ENCODE measurements around the gene CDH18. TPM values are rescaled to one million over a fixed set of nuclear protein-coding genes. Genes with fewer than 3 reads are reported as not detected.

Gene CDH18
- total RNA-seq, 1 experiment from 2014 or later: 0.15 TPM

- no peak overlapping the region for H3K4me3 ChIP-seq (ENCODE audit: low read length)
- H3K9me3 ChIP-seq (ENCODE audit: low read length): no peaks in the 10 kb centered on the region
- H3K4me1 ChIP-seq (ENCODE audit: insufficient read depth, low read length): no peaks in the 10 kb centered on the region
- no peaks in the 10 kb centered on the region for H3F3A ChIP-seq (ENCODE audit: low read length, unreplicated experiment)
- ChIA-PET POLR2A (ENCODE audit: unreplicated experiment) (no interaction called here), CTCF (no interaction called here)
- no peak overlapping the region for H3K9ac ChIP-seq (ENCODE audit: low read length)
- H3K27me3 ChIP-seq (ENCODE audit: low read length): no peaks in the 10 kb centered on the region
- no peaks in the 10 kb centered on the region for H3K9me2 ChIP-seq (replicated peaks; ENCODE audit: low read length)
- no peaks in the 10 kb centered on the region for H4K20me1 ChIP-seq (ENCODE audit: low read length)
- no peaks in the 10 kb centered on the region for H3K36me3 ChIP-seq (ENCODE audit: low read depth, low read length)
- DNase-seq (no peak), ATAC-seq (no peak)
- no peak overlapping the region for H3K27ac ChIP-seq (ENCODE audit: low read length)
- no peak overlapping the region for H3K4me2 ChIP-seq (ENCODE audit: low read length)
- H3K79me2 ChIP-seq (ENCODE audit: low read length): no peaks in the 10 kb centered on the region
- TF ChIP-seq EZH2phosphoT487 (IDR thresholded peaks at IDR 0.05; ENCODE audit: borderline replicate concordance, low read length) (no peak), EZH2 (IDR thresholded peaks at IDR 0.05; ENCODE audit: low read length, unreplicated experiment) (no peak), CTCF (conservative IDR thresholded peaks at IDR 0.05; ENCODE audit: low read depth, low read length) (no peak)
- intact Hi-C loops (cut with micrococcal nuclease): no loop called here
- no TSS peak for BruUV-seq (replicated peaks)
- H2AFZ ChIP-seq (ENCODE audit: low read length): no peak overlapping the region
These were observed 422.5 kb downstream of the CDH18 start for GRCh38 chr5:19565466-19565865.

GRCh38 chr5:19564036-19564435, 424.0 kb downstream of the CDH18 start:
- ChIA-PET POLR2A (ENCODE audit: unreplicated experiment) (no interaction called here), CTCF (no interaction called here)
- Histone ChIP-seq H3K4me3 (ENCODE audit: low read length) (no peak overlapping the region), H2AFZ (ENCODE audit: low read length) (no peak overlapping the region), H3K9me3 (ENCODE audit: low read length) (no peaks in the 10 kb centered on the region), H3K9ac (ENCODE audit: low read length) (no peak overlapping the region), H3K4me1 (ENCODE audit: insufficient read depth, low read length) (no peaks in the 10 kb centered on the region), H3K36me3 (ENCODE audit: low read depth, low read length) (no peaks in the 10 kb centered on the region), H3K27ac (ENCODE audit: low read length) (no peak overlapping the region), H3K4me2 (ENCODE audit: low read length) (no peak overlapping the region), H3K27me3 (ENCODE audit: low read length) (no peaks in the 10 kb centered on the region), H4K20me1 (ENCODE audit: low read length) (no peaks in the 10 kb centered on the region), H3K9me2 (replicated peaks; ENCODE audit: low read length) (no peaks in the 10 kb centered on the region), H3K79me2 (ENCODE audit: low read length) (no peaks in the 10 kb centered on the region), H3F3A (ENCODE audit: low read length, unreplicated experiment) (no peaks in the 10 kb centered on the region)
- intact Hi-C loops (cut with micrococcal nuclease): no loop called here
- no TSS peak for BruUV-seq (replicated peaks)
- DNase-seq (no peak), ATAC-seq (no peak)
- no peak for TF ChIP-seq EZH2 (IDR thresholded peaks at IDR 0.05; ENCODE audit: low read length, unreplicated experiment)
- TF ChIP-seq EZH2phosphoT487 (IDR thresholded peaks at IDR 0.05; ENCODE audit: borderline replicate concordance, low read length): no peak
- no peak for TF ChIP-seq CTCF (conservative IDR thresholded peaks at IDR 0.05; ENCODE audit: low read depth, low read length)

GRCh38 chr5:19555876-19556275, 432.1 kb downstream of the CDH18 start:
- intact Hi-C loops (cut with micrococcal nuclease): no loop called here
- BruUV-seq (replicated peaks): no TSS peak
- Histone ChIP-seq H3K4me1 (ENCODE audit: insufficient read depth, low read length) (no peaks in the 10 kb centered on the region), H3F3A (ENCODE audit: low read length, unreplicated experiment) (no peaks in the 10 kb centered on the region), H3K4me2 (ENCODE audit: low read length) (no peak overlapping the region), H3K36me3 (ENCODE audit: low read depth, low read length) (no peaks in the 10 kb centered on the region), H2AFZ (ENCODE audit: low read length) (no peak overlapping the region), H3K27me3 (ENCODE audit: low read length) (no peaks in the 10 kb centered on the region), H3K9me2 (replicated peaks; ENCODE audit: low read length) (no peaks in the 10 kb centered on the region), H3K9ac (ENCODE audit: low read length) (no peak overlapping the region), H3K4me3 (ENCODE audit: low read length) (no peak overlapping the region), H3K9me3 (ENCODE audit: low read length) (no peaks in the 10 kb centered on the region; the same call in 1 of the 2 replicates), H4K20me1 (ENCODE audit: low read length) (no peaks in the 10 kb centered on the region), H3K27ac (ENCODE audit: low read length) (no peak overlapping the region), H3K79me2 (ENCODE audit: low read length) (no peaks in the 10 kb centered on the region)
- ChIA-PET POLR2A (ENCODE audit: unreplicated experiment) (no interaction called here), CTCF (no interaction called here)
- TF ChIP-seq EZH2 (IDR thresholded peaks at IDR 0.05; ENCODE audit: low read length, unreplicated experiment) (no peak), CTCF (conservative IDR thresholded peaks at IDR 0.05; ENCODE audit: low read depth, low read length) (no peak), EZH2phosphoT487 (IDR thresholded peaks at IDR 0.05; ENCODE audit: borderline replicate concordance, low read length) (no peak)
- ATAC-seq: no peak
- no peak for DNase-seq
